Neural cell (in vitro differentiated cells): ENCODE data around the gene TMEM131.

Source experiments
- EP300 ChIP-seq: fragments of 450-650 bp; conservative IDR thresholded peaks from 2 replicates; pipeline ENCODE4 v1.6.1; 2014; ENCODE audit warnings: antibody characterized with exemption, mild to moderate bottlenecking, moderate library complexity; ENCODE audit not compliant: poor library complexity, severe bottlenecking
- EZH2 ChIP-seq: fragments of 200-600, 300-800 bp; shearing (Covaris generic), sonication (generic); IDR thresholded peaks from 2 replicates; pipeline ENCODE4 v1.6.1; 2014; ENCODE audit warnings: antibody characterized with exemption, low read length, borderline replicate concordance, mild to moderate bottlenecking; ENCODE audit not compliant: insufficient read depth, poor library complexity, severe bottlenecking
- TF ChIP-seq, protein P1 (sequence below): fragments of 450-650 bp; IDR thresholded peaks from 2 replicates; pipeline ENCODE4 v1.5.1; 2014; ENCODE audit warnings: antibody characterized with exemption, mild to moderate bottlenecking, moderate library complexity; ENCODE audit not compliant: poor library complexity, severe bottlenecking

DNA sequence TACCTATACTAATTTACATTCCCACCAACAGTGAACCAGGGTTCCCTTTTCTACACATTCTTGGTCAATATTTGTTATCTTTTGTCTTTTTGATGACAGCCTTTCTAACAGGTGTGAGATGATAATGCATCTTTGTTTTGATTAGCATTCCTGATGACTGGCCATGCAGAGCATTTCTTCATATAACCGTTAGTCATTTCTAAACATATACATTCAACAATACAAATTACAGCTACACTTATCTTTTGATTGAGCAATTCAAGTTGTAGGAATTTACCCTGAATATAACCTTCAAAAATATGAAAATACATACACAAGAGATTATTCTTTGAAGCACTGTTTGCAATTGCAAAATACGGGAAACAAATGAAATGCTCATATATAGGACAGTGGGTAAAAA, 94.9 kb downstream of the TMEM131 start:
- TF ChIP-seq, protein P1, sequence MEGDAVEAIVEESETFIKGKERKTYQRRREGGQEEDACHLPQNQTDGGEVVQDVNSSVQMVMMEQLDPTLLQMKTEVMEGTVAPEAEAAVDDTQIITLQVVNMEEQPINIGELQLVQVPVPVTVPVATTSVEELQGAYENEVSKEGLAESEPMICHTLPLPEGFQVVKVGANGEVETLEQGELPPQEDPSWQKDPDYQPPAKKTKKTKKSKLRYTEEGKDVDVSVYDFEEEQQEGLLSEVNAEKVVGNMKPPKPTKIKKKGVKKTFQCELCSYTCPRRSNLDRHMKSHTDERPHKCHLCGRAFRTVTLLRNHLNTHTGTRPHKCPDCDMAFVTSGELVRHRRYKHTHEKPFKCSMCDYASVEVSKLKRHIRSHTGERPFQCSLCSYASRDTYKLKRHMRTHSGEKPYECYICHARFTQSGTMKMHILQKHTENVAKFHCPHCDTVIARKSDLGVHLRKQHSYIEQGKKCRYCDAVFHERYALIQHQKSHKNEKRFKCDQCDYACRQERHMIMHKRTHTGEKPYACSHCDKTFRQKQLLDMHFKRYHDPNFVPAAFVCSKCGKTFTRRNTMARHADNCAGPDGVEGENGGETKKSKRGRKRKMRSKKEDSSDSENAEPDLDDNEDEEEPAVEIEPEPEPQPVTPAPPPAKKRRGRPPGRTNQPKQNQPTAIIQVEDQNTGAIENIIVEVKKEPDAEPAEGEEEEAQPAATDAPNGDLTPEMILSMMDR, result no peak
- TF ChIP-seq EP300 (no peak), EZH2 (no peak)
